Activated CD4-positive, CD25-positive, alpha-beta regulatory T cell treated with anti-CD3 and anti-CD28 coated beads, Interleukin-2, amount 50 U/mL, for 72 hours (primary cell): Measurements from ENCODE around the gene PIK3AP1.

Experiments
- DNase-seq: peaks from one replicate; pipeline ENCODE4 v3.0.0; 2021

The PIK3AP1 gene

GRCh38 chr10:96639899-96640298 is 80.4 kb downstream of the PIK3AP1 start:
- no peak for DNase-seq

GRCh38 chr10:96638696-96639095 is 81.6 kb downstream of the PIK3AP1 start:
- DNase-seq = no peak

- no peak for DNase-seq
Measured at GRCh38 chr10:96638120-96638519, 82.2 kb downstream of the PIK3AP1 start.

- no peak for DNase-seq
Measured at GRCh38 chr10:96637709-96638108, 82.6 kb downstream of the PIK3AP1 start.

- no peak for DNase-seq
Measured at GRCh38 chr10:96636551-96636950, 83.8 kb downstream of the PIK3AP1 start.

GRCh38 chr10:96632974-96633710 is 87.2 kb downstream of the PIK3AP1 start:
- no peak for DNase-seq

- DNase-seq = no peak
Measured at GRCh38 chr10:96627292-96627691, 93.0 kb downstream of the PIK3AP1 start.

GRCh38 chr10:96626795-96627194 is 93.5 kb downstream of the PIK3AP1 start:
- no peak for DNase-seq

- DNase-seq = no peak
Measured at GRCh38 chr10:96625173-96625572, 95.1 kb downstream of the PIK3AP1 start.

GRCh38 chr10:96622013-96622787 is 98.1 kb downstream of the PIK3AP1 start:
- no peak for DNase-seq

GRCh38 chr10:96619796-96620773 is 100.2 kb downstream of the PIK3AP1 start:
- no peak for DNase-seq

GRCh38 chr10:96619120-96619519 is 101.2 kb downstream of the PIK3AP1 start:
- no peak for DNase-seq

GRCh38 chr10:96618653-96619052 is 101.7 kb downstream of the PIK3AP1 start:
- no peak for DNase-seq

GRCh38 chr10:96616961-96617360 is 103.4 kb downstream of the PIK3AP1 start:
- DNase-seq = no peak

GRCh38 chr10:96614515-96614914 is 105.8 kb downstream of the PIK3AP1 start:
- DNase-seq = no peak

- DNase-seq = no peak
Measured at GRCh38 chr10:96613576-96613975, 106.7 kb downstream of the PIK3AP1 start.

GRCh38 chr10:96612055-96612830 is 108.1 kb downstream of the PIK3AP1 start:
- DNase-seq = no peak

GRCh38 chr10:96610817-96611216 is 109.5 kb downstream of the PIK3AP1 start:
- DNase-seq = no peak

- DNase-seq = no peak
Measured at GRCh38 chr10:96609510-96609909, 110.8 kb downstream of the PIK3AP1 start.

GRCh38 chr10:96608805-96609204 is 111.5 kb downstream of the PIK3AP1 start:
- DNase-seq = no peak

- DNase-seq = no peak
Measured at GRCh38 chr10:96608262-96608661, 112.1 kb downstream of the PIK3AP1 start.

- no peak for DNase-seq
Measured at GRCh38 chr10:96606946-96607345, 113.4 kb downstream of the PIK3AP1 start.
